ENCODE results near the gene ENTREP3.
"Not testable (repeated sequence)": the region's sequence is repeated elsewhere in the genome, so short reads cannot be mapped to it uniquely, and the experiment has no call there.

GRCh38 chr1:155235375-155235774, 19.9 kb downstream of the ENTREP3 start:
- not testable (repeated sequence) for TF ChIP-seq POLR2A (IDR thresholded peaks at IDR 0.05)
- TF ChIP-seq, protein P1, sequence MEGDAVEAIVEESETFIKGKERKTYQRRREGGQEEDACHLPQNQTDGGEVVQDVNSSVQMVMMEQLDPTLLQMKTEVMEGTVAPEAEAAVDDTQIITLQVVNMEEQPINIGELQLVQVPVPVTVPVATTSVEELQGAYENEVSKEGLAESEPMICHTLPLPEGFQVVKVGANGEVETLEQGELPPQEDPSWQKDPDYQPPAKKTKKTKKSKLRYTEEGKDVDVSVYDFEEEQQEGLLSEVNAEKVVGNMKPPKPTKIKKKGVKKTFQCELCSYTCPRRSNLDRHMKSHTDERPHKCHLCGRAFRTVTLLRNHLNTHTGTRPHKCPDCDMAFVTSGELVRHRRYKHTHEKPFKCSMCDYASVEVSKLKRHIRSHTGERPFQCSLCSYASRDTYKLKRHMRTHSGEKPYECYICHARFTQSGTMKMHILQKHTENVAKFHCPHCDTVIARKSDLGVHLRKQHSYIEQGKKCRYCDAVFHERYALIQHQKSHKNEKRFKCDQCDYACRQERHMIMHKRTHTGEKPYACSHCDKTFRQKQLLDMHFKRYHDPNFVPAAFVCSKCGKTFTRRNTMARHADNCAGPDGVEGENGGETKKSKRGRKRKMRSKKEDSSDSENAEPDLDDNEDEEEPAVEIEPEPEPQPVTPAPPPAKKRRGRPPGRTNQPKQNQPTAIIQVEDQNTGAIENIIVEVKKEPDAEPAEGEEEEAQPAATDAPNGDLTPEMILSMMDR (IDR thresholded peaks at IDR 0.05): not testable (repeated sequence)

Data from ovary (tissue), 3 donors.